Renal pelvis (tissue), 4 donors: ENCODE results near the gene PBX1. TPM values are rescaled to one million over a fixed set of nuclear protein-coding genes. Genes with fewer than 3 reads are reported as not detected.

ENCODE experiments used
- DNase-seq: peaks from one replicate; pipeline ENCODE4 v3.0.0-alpha.2; 2013
- polyA plus RNA-seq, 3 donors: library from polyadenylated mRNA; unstranded; fragments of 120-200 nt; gene quantifications; one replicate each; pipeline ENCODE4 v1.2.1, GENCODE V29; 2013; ENCODE audit not compliant: insufficient read length in 3 of 3

Gene PBX1
- polyA plus RNA-seq, 3 donors = 139 to 152 (median 140) TPM

GRCh38 chr1:164855716-164856329 is 296.8 kb downstream of the PBX1 start:
- no peak for DNase-seq

- no peak for DNase-seq
These were observed 297.4 kb downstream of the PBX1 start for GRCh38 chr1:164856381-164856780.

DNA sequence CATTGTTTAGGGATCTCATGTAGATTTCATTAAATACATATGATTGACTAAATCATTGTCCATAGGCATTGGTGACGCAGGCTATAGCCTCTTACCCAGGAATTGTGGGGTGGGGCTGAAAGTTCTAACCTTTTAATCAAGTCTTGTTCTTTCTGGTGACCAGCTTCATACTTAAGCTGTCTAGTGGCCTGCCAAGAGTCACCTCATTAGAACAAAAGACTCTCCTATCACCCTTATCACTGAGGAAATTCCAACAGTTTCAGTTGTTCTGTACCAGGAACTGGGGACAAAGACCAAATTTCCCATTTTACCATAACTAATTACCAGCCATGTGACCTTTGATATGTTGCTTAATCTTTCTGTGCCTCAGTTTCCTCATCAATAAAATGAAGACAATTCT is 298.5 kb downstream of the PBX1 start:
- DNase-seq = no peak

DNA sequence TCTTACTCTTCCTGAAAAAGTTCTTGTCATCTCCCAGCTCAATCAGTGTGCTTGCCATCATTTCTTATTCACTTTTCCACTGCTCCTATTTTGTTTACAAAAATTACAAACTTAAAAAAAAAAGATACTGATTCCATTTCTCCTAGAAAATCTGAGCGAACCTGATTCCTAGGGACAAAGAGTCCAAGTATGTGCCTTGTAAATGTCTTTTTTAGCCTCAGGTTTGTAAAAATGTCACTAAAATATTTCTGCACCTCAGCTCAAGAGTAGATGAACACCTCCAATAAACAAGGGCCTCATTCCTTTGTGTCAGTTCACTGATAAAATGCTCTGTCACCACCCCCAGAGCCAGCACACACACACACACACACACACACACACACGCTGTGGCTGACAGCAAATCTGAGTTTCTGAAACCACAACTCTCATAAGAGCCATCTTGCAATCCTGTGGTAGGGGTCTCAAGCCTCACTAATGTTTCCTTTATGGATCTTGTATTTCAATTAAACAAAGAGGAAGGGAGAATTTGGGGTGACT is 299.2 kb downstream of the PBX1 start:
- no peak for DNase-seq

GRCh38 chr1:164861632-164862031 is 302.6 kb downstream of the PBX1 start:
- no peak for DNase-seq

GRCh38 chr1:164863056-164863455 is 304.1 kb downstream of the PBX1 start:
- no peak for DNase-seq

- DNase-seq = no peak
These were observed 305.2 kb downstream of the PBX1 start for GRCh38 chr1:164864161-164864560.

DNA sequence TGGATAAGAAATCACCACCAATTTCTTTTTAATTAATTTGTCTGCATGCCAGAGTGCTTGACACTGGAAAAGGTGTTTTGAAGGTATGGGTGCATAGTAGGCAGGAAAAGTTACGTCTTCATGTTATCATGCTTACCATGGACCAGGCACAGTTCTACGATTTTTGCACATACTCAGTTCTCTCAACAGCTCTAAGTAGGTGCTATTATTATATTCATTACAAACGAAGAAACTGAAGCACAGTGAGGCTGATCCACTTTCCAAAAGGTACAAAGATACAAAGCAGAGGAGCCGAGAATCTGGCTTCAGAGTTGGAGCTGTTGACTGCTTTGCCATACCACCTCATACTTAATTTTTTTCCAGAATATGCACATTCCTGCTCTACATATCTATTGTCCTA is 306.4 kb downstream of the PBX1 start:
- no peak for DNase-seq

DNA sequence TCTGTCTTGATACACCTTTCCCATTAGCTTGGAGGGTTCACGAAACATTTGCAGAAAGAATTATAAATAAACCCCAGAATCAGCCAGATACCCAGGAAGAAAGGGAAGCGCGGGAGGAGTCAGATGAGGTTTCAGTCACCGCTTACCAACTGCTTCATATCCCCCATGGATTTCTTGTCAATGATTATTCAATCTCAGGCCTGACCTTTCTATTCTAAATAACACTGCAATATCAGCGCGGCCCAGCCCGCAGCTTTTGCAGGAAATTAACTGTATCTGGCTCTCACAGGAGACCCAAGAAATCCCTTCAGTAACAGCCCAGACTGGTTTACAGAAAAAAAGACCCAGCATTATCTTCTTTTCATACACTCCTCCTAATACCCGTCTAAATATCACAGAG is 308.6 kb downstream of the PBX1 start:
- DNase-seq = no peak

DNA sequence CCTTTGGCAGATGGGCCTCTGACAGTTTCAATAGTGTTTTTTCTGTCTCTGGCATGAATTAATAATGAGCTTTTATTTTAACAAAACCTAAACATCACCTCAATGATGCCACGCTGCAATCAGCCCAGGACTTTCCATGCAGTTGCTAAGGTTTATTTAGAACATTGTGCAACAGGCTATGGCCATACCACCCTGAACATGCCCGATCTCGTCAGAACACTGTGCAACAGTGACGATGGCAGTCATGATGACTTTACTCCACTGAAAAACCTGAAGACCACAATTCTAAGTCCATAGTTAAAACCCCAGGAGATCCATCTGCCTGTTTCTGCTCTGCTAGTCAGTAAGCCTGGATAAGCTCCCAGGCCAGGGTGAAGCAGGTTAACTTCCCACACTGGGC is 310.0 kb downstream of the PBX1 start:
- DNase-seq = no peak

- DNase-seq = no peak
These were observed 316.5 kb downstream of the PBX1 start for GRCh38 chr1:164875518-164875917.

DNA sequence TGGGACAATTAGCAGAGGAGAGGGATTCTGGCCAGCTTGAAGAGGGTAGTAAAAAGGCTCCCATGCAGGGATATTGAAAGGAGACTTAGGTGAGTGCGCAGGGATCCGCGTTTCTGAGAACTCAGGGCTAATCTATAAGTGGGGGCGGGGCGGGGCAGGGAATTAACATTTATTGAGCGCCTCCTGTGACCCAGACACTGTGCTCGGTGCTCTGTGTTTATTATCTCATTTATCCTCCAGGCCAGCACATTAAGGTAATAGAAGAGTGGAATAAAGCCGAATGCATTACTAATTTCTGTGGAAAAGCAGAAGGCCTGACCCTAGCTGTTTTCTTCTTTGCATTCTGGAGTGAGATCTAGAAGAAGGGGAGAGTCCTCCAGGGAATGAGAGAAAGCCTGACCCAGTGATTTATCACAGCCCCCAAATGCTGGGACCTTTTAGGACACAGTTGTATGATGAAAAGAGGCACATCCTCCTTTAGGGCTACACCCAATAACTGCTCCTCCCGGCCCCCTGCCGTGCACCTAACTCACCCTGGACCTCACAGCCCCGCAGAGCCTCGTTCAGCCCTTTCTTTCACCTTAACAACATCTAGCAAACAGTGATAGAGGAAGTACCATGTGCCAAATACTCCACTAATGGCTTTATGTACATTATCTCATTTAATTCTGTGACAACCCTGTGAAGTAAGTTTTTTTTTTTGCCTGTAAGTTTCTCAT is 317.6 kb downstream of the PBX1 start:
- DNase-seq = no peak

DNA sequence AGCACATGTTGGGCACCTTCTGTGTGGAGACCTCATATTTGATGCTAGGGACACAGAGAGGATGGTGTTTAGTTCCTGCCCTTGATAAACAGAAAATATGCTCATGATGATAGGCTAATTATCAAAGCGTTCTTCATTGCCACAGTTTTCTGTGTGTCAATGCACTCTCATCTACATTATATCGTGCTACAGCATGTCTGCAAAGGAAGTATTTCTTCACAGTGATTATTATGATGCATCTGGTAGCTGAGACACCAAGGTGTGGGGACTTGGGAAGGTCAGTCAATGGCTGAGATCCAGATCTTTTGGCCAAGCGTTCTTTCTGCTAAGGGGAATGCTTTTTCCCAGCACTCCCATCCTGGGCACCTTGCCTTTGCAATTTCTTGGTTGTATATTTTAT is 321.2 kb downstream of the PBX1 start:
- no peak for DNase-seq

DNA sequence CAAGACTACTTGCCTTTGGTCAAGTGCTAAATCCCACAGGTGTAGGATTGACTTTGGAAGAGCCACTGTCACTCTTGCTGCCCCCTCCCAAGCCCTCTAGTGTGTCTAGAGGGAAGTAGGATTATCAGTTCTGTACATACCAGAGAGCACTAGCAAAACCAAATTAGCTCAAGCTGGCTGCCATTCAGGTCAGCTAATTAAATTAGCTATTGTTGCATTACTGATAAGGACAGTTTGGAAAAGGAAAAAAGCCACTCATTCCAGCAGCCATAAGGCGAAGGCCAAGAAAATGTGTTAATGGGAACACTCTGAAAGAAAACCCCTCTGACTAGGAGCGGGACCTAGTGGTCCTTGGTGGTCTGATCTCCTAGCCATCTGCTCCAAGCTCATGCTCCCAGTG is 321.7 kb downstream of the PBX1 start:
- DNase-seq = no peak

GRCh38 chr1:164885311-164885710 is 326.3 kb downstream of the PBX1 start:
- DNase-seq = no peak

DNA sequence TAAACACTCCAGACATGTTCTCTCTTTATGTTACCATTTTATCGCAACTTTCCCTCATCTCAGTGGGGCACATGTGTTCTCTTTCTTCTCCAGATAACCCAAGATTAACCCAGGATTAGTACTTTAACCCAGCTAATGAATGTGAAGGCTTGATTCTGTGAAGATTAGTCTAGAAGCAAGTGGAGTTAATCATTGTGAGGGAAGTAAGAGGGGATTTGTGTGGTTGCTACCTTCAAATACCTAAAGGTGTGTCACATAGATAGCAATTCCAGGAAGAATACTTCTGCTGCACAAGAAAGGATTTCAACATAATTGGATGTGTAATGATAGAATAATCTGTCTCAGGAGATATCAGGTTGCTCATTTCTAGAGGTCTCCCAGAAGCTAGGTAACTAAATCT is 327.1 kb downstream of the PBX1 start:
- no peak for DNase-seq

- DNase-seq = no peak
These were observed 332.6 kb downstream of the PBX1 start for GRCh38 chr1:164891615-164892014.

- DNase-seq = no peak
These were observed 336.3 kb downstream of the PBX1 start for GRCh38 chr1:164895026-164895912.

- DNase-seq = no peak
These were observed 342.0 kb downstream of the PBX1 start for GRCh38 chr1:164901031-164901430.
